Stimulated activated naive CD8-positive, alpha-beta T cell treated with anti-CD3 and anti-CD28 coated beads, Interleukin-15, Interleukin-2, amounts not matched to agents 100 ng/mL and 50 ng/mL, for 24 hours (primary cell): Measurements from ENCODE around the gene PLEKHA6.

Experiments
- H3K27ac Mint-ChIP-seq: one replicate; pipeline ENCODE4 v1.8.0; 2021; ENCODE audit warnings: mild to moderate bottlenecking, mixed read lengths
- H3K27me3 Mint-ChIP-seq: one replicate; pipeline ENCODE4 v1.8.0; 2021; ENCODE audit warnings: mixed read lengths
- H3K36me3 Mint-ChIP-seq: one replicate; pipeline ENCODE4 v1.8.0; 2021; ENCODE audit warnings: low read depth, mixed read lengths
- H3K4me1 Mint-ChIP-seq: one replicate; pipeline ENCODE4 v1.8.0; 2021; ENCODE audit warnings: low read depth, mixed read lengths
- H3K4me3 Mint-ChIP-seq: one replicate; pipeline ENCODE4 v1.8.0; 2021; ENCODE audit warnings: mild to moderate bottlenecking, mixed read lengths
- H3K9me3 Mint-ChIP-seq: one replicate; pipeline ENCODE4 v1.8.0; 2021; ENCODE audit warnings: mixed read lengths

PLEKHA6 gene

GRCh38 chr1:204367193-204367858, 7.6 kb upstream of the PLEKHA6 start:
- Mint-ChIP-seq H3K4me1 (peaks cover 31% of the 10 kb centered on the region), H3K27ac (no peak overlapping the region), H3K4me3 (no peak overlapping the region), H3K36me3 (no peaks in the 10 kb centered on the region), H3K27me3 (peaks cover 6% of the 10 kb centered on the region), H3K9me3 (no peaks in the 10 kb centered on the region)

- H3K4me3 Mint-ChIP-seq: no peak overlapping the region
- H3K9me3 Mint-ChIP-seq: no peaks in the 10 kb centered on the region
- H3K36me3 Mint-ChIP-seq: no peaks in the 10 kb centered on the region
- H3K27me3 Mint-ChIP-seq: peaks cover 6% of the 10 kb centered on the region
- H3K4me1 Mint-ChIP-seq: peaks cover 32% of the 10 kb centered on the region
- H3K27ac Mint-ChIP-seq: no peak overlapping the region
Measured at GRCh38 chr1:204366759-204367158, 7.0 kb upstream of the PLEKHA6 start.

GRCh38 chr1:204363335-204364114, 3.8 kb upstream of the PLEKHA6 start:
- H3K4me1 Mint-ChIP-seq: peaks cover 37% of the 10 kb centered on the region

GRCh38 chr1:204362984-204363334, 3.2 kb upstream of the PLEKHA6 start:
- Mint-ChIP-seq H3K4me1 (peaks cover 37% of the 10 kb centered on the region), H3K4me3 (peak overlapping the region; percentile 57), H3K27me3 (peaks cover 12% of the 10 kb centered on the region), H3K27ac (peak overlapping the region; percentile 69), H3K36me3 (no peaks in the 10 kb centered on the region), H3K9me3 (no peaks in the 10 kb centered on the region)

More at GRCh38 chr1:204363335-204364114, 3.8 kb upstream of the PLEKHA6 start:
- peaks cover 12% of the 10 kb centered on the region for H3K27me3 Mint-ChIP-seq
- no peaks in the 10 kb centered on the region for H3K36me3 Mint-ChIP-seq
- peak overlapping the region; percentile 53 for H3K27ac Mint-ChIP-seq
- no peaks in the 10 kb centered on the region for H3K9me3 Mint-ChIP-seq
- peak overlapping the region; percentile 57 for H3K4me3 Mint-ChIP-seq

- Mint-ChIP-seq H3K27ac (no peak overlapping the region), H3K27me3 (peaks cover 12% of the 10 kb centered on the region), H3K36me3 (no peaks in the 10 kb centered on the region), H3K9me3 (no peaks in the 10 kb centered on the region), H3K4me3 (no peak overlapping the region), H3K4me1 (peaks cover 37% of the 10 kb centered on the region)
Measured at GRCh38 chr1:204361781-204362180, 2.1 kb upstream of the PLEKHA6 start.

GRCh38 chr1:204361341-204361771, 1.6 kb upstream of the PLEKHA6 start:
- Mint-ChIP-seq H3K4me1 (peaks cover 37% of the 10 kb centered on the region), H3K4me3 (no peak overlapping the region), H3K27ac (no peak overlapping the region), H3K36me3 (no peaks in the 10 kb centered on the region), H3K9me3 (no peaks in the 10 kb centered on the region), H3K27me3 (peaks cover 12% of the 10 kb centered on the region)

GRCh38 chr1:204360314-204360713, 585 bp upstream of the PLEKHA6 start:
- H3K4me1 Mint-ChIP-seq: peaks cover 35% of the 10 kb centered on the region

GRCh38 chr1:204359131-204359473, 627 bp downstream of the PLEKHA6 start:
- Mint-ChIP-seq H3K4me1 (peaks cover 23% of the 10 kb centered on the region), H3K27me3 (peaks cover 12% of the 10 kb centered on the region), H3K4me3 (no peak overlapping the region), H3K36me3 (no peaks in the 10 kb centered on the region), H3K9me3 (no peaks in the 10 kb centered on the region), H3K27ac (no peak overlapping the region)

More at GRCh38 chr1:204360314-204360713, 585 bp upstream of the PLEKHA6 start:
- no peaks in the 10 kb centered on the region for H3K36me3 Mint-ChIP-seq
- no peak overlapping the region for H3K27ac Mint-ChIP-seq
- H3K27me3 Mint-ChIP-seq: peaks cover 12% of the 10 kb centered on the region
- H3K9me3 Mint-ChIP-seq: no peaks in the 10 kb centered on the region
- no peak overlapping the region for H3K4me3 Mint-ChIP-seq

- H3K27me3 Mint-ChIP-seq: peaks cover 12% of the 10 kb centered on the region
- no peak overlapping the region for H3K27ac Mint-ChIP-seq
- no peak overlapping the region for H3K4me3 Mint-ChIP-seq
- no peaks in the 10 kb centered on the region for H3K36me3 Mint-ChIP-seq
- H3K4me1 Mint-ChIP-seq: peaks cover 18% of the 10 kb centered on the region
- no peaks in the 10 kb centered on the region for H3K9me3 Mint-ChIP-seq
Measured at GRCh38 chr1:204358605-204359004, 1.1 kb downstream of the PLEKHA6 start.

- H3K4me1 Mint-ChIP-seq: peaks cover 10% of the 10 kb centered on the region
- peaks cover 11% of the 10 kb centered on the region for H3K27me3 Mint-ChIP-seq
- no peaks in the 10 kb centered on the region for H3K36me3 Mint-ChIP-seq
- no peak overlapping the region for H3K27ac Mint-ChIP-seq
- no peaks in the 10 kb centered on the region for H3K9me3 Mint-ChIP-seq
- no peak overlapping the region for H3K4me3 Mint-ChIP-seq
Measured at GRCh38 chr1:204357551-204358490, 1.9 kb downstream of the PLEKHA6 start.

- Mint-ChIP-seq H3K4me1 (peaks cover 5% of the 10 kb centered on the region), H3K27ac (no peak overlapping the region), H3K36me3 (no peaks in the 10 kb centered on the region), H3K27me3 (peaks cover 6% of the 10 kb centered on the region), H3K4me3 (no peak overlapping the region), H3K9me3 (no peaks in the 10 kb centered on the region)
Measured at GRCh38 chr1:204356997-204357396, 2.7 kb downstream of the PLEKHA6 start.

- no peaks in the 10 kb centered on the region for H3K36me3 Mint-ChIP-seq
- H3K4me1 Mint-ChIP-seq: peaks cover 9% of the 10 kb centered on the region
- peaks cover 6% of the 10 kb centered on the region for H3K27me3 Mint-ChIP-seq
- H3K9me3 Mint-ChIP-seq: no peaks in the 10 kb centered on the region
- no peak overlapping the region for H3K27ac Mint-ChIP-seq
- no peak overlapping the region for H3K4me3 Mint-ChIP-seq
Measured at GRCh38 chr1:204355913-204356312, 3.8 kb downstream of the PLEKHA6 start.

GRCh38 chr1:204354579-204354978, 5.2 kb downstream of the PLEKHA6 start:
- H3K4me1 Mint-ChIP-seq: peaks cover 16% of the 10 kb centered on the region
- H3K9me3 Mint-ChIP-seq: no peaks in the 10 kb centered on the region
- H3K4me3 Mint-ChIP-seq: no peak overlapping the region
- H3K27ac Mint-ChIP-seq: no peak overlapping the region
- H3K36me3 Mint-ChIP-seq: no peaks in the 10 kb centered on the region
- H3K27me3 Mint-ChIP-seq: peaks cover 4% of the 10 kb centered on the region

GRCh38 chr1:204353213-204353910, 6.4 kb downstream of the PLEKHA6 start:
- Mint-ChIP-seq H3K9me3 (no peaks in the 10 kb centered on the region), H3K4me3 (no peak overlapping the region), H3K27ac (no peak overlapping the region), H3K4me1 (peaks cover 15% of the 10 kb centered on the region), H3K36me3 (no peaks in the 10 kb centered on the region), H3K27me3 (peaks cover 4% of the 10 kb centered on the region)
